ENCODE measurements around the gene AEBP1.

- no peak for TF ChIP-seq CTCF (IDR thresholded peaks at IDR 0.05; ENCODE audit: insufficient read depth, low read depth, low read length)
- no peak for TF ChIP-seq EZH2 (IDR thresholded peaks at IDR 0.05; ENCODE audit: insufficient read depth, low read length)
Measured at GRCh38 chr7:44133295-44133694, 29.1 kb downstream of the AEBP1 start.

All from astrocyte (in vitro differentiated cells and primary cell).